IMR-90 (cell line): Measurements from ENCODE around the gene NOS1AP.

Experiments used
- BHLHE40 ChIP-seq: fragments of 150-350 bp; IDR thresholded peaks from 2 replicates; pipeline ENCODE4 v1.6.1; 2016; ENCODE audit warnings: mild to moderate bottlenecking, low read depth, low read length
- CTCF ChIP-seq: conservative IDR thresholded peaks from 2 replicates; pipeline ENCODE4 v1.5.1; 2012; ENCODE audit warnings: mild to moderate bottlenecking, low read depth, low read length, improper control_type of control experiment
- ELK1 ChIP-seq: fragments of 150-350 bp; IDR thresholded peaks from 2 replicates; pipeline ENCODE4 v1.6.1; 2016; ENCODE audit warnings: low read depth, mild to moderate bottlenecking, low read length, moderate library complexity, borderline replicate concordance
- FOS ChIP-seq: fragments of 150-350 bp; IDR thresholded peaks from 2 replicates; pipeline ENCODE4 v1.6.1; 2016; ENCODE audit warnings: low read depth, low read length
- MAFK ChIP-seq: IDR thresholded peaks from 2 replicates; pipeline ENCODE4 v1.6.1; 2012; ENCODE audit warnings: low read depth, low read length, improper control_type of control experiment
- MXI1 ChIP-seq: IDR thresholded peaks from 2 replicates; pipeline ENCODE4 v1.6.1; 2012; ENCODE audit warnings: low read depth, mild to moderate bottlenecking, low read length, moderate library complexity, borderline replicate concordance
- NFE2L2 ChIP-seq: fragments of 150-350 bp; IDR thresholded peaks from 2 replicates; pipeline ENCODE4 v1.6.1; 2016; ENCODE audit warnings: low read depth, mild to moderate bottlenecking, low read length
- POLR2A ChIP-seq: IDR thresholded peaks from 2 replicates; pipeline ENCODE4 v1.6.1; 2012; ENCODE audit warnings: mild to moderate bottlenecking, low read depth, low read length
- RAD21 ChIP-seq: IDR thresholded peaks from 2 replicates; pipeline ENCODE4 v1.6.1; 2012; ENCODE audit warnings: low read length, improper control_type of control experiment
- RFX5 ChIP-seq: IDR thresholded peaks from 2 replicates; pipeline ENCODE4 v1.8.0; 2012; ENCODE audit warnings: low read depth, mild to moderate bottlenecking, low read length, moderate library complexity
- SMC3 ChIP-seq: fragments of 150-350 bp; IDR thresholded peaks from 2 replicates; pipeline ENCODE4 v1.6.1; 2016; ENCODE audit warnings: low read depth, mild to moderate bottlenecking, antibody characterized with exemption, low read length, moderate library complexity

GRCh38 chr1:162210196-162210595, 140.7 kb downstream of the NOS1AP start:
- TF ChIP-seq CTCF: no peak
- TF ChIP-seq BHLHE40: no peak
- no peak for TF ChIP-seq POLR2A
- no peak for TF ChIP-seq MXI1
- TF ChIP-seq NFE2L2: no peak
- no peak for TF ChIP-seq ELK1
- no peak for TF ChIP-seq MAFK
- TF ChIP-seq RAD21: no peak
- TF ChIP-seq FOS: no peak
- TF ChIP-seq RFX5: no peak
- no peak for TF ChIP-seq SMC3
